Endothelial cell of umbilical vein (primary cell): ENCODE data around the gene TOM1L2.

Source experiments
- EZH2 ChIP-seq: IDR thresholded peaks from 2 replicates; pipeline ENCODE4 v1.6.1; 2012; ENCODE audit warnings: borderline replicate concordance, low read depth, mild to moderate bottlenecking, moderate library complexity, low read length, inconsistent platforms; ENCODE audit not compliant: severe bottlenecking
- POLR2A ChIP-seq: IDR thresholded peaks from 2 replicates; pipeline ENCODE4 v1.6.1; 2012; ENCODE audit warnings: low read depth, mild to moderate bottlenecking, control low read depth, low read length
- POLR2AphosphoS5 ChIP-seq: IDR thresholded peaks from 2 replicates; pipeline ENCODE4 v1.6.1; 2012; ENCODE audit warnings: low read depth, mild to moderate bottlenecking, control low read depth, low read length, moderate library complexity; ENCODE audit not compliant: insufficient read depth
- TF ChIP-seq, protein P1 (sequence below), 2 donors: IDR thresholded peaks; 1 replicate in 1 of 2; 2 replicates in 1 of 2; pipeline ENCODE4 v1.5.1; 2011; ENCODE audit warnings: low read length in 2 of 2, mild to moderate bottlenecking in 2 of 2, moderate library complexity in 2 of 2, control low read depth in 1 of 2, inconsistent platforms in 1 of 2, low read depth in 1 of 2; ENCODE audit not compliant: insufficient read depth in 1 of 2; ENCODE audit errors: extremely low read depth in 1 of 2

DNA sequence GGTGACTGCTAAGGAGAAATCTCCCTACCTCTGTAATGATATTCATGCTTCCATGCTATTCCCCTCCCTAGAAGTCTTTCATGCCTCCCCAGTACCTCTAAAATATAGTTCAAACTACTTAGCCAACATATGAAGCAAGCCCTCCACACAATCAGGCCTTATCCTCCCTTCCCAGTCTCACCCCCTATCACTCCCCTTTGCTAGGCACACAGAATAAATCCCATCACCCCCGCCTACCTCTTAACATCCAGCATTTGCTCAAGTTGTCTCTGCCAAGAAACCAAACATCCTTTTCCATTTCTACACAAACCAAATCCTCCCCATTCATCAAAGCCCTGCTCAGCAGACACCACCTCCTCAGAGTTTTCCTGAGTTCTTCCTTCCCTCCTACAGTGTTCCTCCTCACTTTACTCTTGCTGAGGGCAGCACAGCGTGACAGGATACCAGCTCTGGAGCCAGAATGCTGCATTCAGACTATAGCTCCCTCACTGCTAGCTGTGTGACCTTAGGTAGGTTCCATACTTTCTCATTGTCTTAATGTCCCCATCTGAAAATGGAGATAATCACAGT is 7.0 kb downstream of the TOM1L2 start:
- TF ChIP-seq, protein P1, sequence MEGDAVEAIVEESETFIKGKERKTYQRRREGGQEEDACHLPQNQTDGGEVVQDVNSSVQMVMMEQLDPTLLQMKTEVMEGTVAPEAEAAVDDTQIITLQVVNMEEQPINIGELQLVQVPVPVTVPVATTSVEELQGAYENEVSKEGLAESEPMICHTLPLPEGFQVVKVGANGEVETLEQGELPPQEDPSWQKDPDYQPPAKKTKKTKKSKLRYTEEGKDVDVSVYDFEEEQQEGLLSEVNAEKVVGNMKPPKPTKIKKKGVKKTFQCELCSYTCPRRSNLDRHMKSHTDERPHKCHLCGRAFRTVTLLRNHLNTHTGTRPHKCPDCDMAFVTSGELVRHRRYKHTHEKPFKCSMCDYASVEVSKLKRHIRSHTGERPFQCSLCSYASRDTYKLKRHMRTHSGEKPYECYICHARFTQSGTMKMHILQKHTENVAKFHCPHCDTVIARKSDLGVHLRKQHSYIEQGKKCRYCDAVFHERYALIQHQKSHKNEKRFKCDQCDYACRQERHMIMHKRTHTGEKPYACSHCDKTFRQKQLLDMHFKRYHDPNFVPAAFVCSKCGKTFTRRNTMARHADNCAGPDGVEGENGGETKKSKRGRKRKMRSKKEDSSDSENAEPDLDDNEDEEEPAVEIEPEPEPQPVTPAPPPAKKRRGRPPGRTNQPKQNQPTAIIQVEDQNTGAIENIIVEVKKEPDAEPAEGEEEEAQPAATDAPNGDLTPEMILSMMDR (IDR thresholded peaks at IDR 0.05; ENCODE audit: extremely low read depth in 1 of 2, insufficient read depth in 1 of 2, low read depth in 1 of 2, low read length in 2 of 2): no peak
- TF ChIP-seq POLR2AphosphoS5: no peak
- no peak for TF ChIP-seq POLR2A
- TF ChIP-seq EZH2: no peak
